ENCODE measurements around the gene LRRN2.

DNA sequence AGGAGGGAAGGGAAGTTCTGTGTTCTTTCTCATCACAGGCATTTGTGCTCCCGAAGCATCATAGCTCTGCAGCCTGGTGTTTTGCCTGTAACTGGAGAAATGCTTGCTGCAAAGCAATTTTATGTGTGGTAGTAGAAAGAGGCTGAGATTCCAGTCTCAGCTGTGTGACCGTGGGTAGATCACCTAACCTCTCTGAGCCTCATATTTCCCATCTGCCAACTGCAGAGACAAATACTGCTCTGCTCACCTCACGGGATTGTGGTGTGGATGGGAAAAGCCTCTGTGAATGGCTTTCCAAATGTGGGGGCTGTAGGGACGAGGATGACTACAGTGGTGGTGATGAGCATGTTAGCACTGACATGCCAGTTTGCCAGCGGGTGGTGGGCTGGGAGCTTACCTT, 85.3 kb downstream of the LRRN2 start:
- no peak for TF ChIP-seq POLR2A (IDR thresholded peaks at IDR 0.05)
- TF ChIP-seq, protein P1, sequence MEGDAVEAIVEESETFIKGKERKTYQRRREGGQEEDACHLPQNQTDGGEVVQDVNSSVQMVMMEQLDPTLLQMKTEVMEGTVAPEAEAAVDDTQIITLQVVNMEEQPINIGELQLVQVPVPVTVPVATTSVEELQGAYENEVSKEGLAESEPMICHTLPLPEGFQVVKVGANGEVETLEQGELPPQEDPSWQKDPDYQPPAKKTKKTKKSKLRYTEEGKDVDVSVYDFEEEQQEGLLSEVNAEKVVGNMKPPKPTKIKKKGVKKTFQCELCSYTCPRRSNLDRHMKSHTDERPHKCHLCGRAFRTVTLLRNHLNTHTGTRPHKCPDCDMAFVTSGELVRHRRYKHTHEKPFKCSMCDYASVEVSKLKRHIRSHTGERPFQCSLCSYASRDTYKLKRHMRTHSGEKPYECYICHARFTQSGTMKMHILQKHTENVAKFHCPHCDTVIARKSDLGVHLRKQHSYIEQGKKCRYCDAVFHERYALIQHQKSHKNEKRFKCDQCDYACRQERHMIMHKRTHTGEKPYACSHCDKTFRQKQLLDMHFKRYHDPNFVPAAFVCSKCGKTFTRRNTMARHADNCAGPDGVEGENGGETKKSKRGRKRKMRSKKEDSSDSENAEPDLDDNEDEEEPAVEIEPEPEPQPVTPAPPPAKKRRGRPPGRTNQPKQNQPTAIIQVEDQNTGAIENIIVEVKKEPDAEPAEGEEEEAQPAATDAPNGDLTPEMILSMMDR (IDR thresholded peaks at IDR 0.05) = no peak
